Panc1 (cell line): ENCODE measurements around the gene TRIP4. TPM values are rescaled to one million over a fixed set of nuclear protein-coding genes. Genes with fewer than 3 reads are reported as not detected.

Source experiments
- ATAC-seq: fragments of 200-7000 bp; cut with Tn5 transposase; 2 replicates; pipeline ENCODE4 v1.9.1; 2020; ENCODE audit warnings: mild to moderate bottlenecking, moderate library complexity
- BruUV-seq: library from RNA; stranded (reverse); fragments of 400-500 nt; replicated peaks from 2 replicates; lab custom pipeline; 2021; lab: Mats Ljungman, UMichigan
- CTCF ChIA-PET: fragments of 300-600 bp; sonication (Branson Sonifier 250); formaldehyde crosslinking; loops from one replicate; lab custom pipeline; 2022; ENCODE audit warnings: antibody characterized with exemption; lab: Charles Lee
- POLR2A ChIA-PET: fragments of 300-600 bp; sonication (Branson Sonifier 250); formaldehyde crosslinking; loops from one replicate; lab custom pipeline; 2022; ENCODE audit warnings: antibody characterized with exemption; lab: Charles Lee
- DNase-seq: peaks from one replicate; pipeline ENCODE4 v3.0.0-alpha.2; 2010; ENCODE audit warnings: low read depth, low spot score
- H3K27ac ChIP-seq: 2 replicates; pipeline ENCODE4 v1.5.1; 2011; ENCODE audit warnings: mild to moderate bottlenecking, low read length, inconsistent platforms
- H3K27me3 ChIP-seq: fragments of 200-500 bp; sonication (Bioruptor generic); 2 replicates; pipeline ENCODE4 v1.6.0; 2014; ENCODE audit warnings: low read length, inconsistent platforms; ENCODE audit not compliant: control insufficient read depth, insufficient read depth
- H3K36me3 ChIP-seq: fragments of 200-500 bp; sonication (Bioruptor generic); 2 replicates; pipeline ENCODE4 v1.5.1; 2014; ENCODE audit warnings: inconsistent platforms, mild to moderate bottlenecking, low read length, moderate library complexity; ENCODE audit not compliant: control insufficient read depth, insufficient read depth
- H3K4me1 ChIP-seq: 2 replicates; pipeline ENCODE4 v1.5.1; 2011; ENCODE audit warnings: inconsistent platforms, mild to moderate bottlenecking, low read length, moderate library complexity; ENCODE audit not compliant: control insufficient read depth, insufficient read depth
- H3K4me3 ChIP-seq, 2 experiments: 2 replicates each; pipeline ENCODE4 v1.5.1; 2011 to 2012; ENCODE audit warnings: low read depth in 2 of 2, low read length in 2 of 2, mild to moderate bottlenecking in 2 of 2, inconsistent platforms in 1 of 2, moderate library complexity in 1 of 2
- H3K9me3 ChIP-seq: fragments of 200-500 bp; sonication (Bioruptor generic); 2 replicates; pipeline ENCODE4 v1.5.1; 2014; ENCODE audit warnings: low read depth, mild to moderate bottlenecking, inconsistent platforms, low read length, moderate library complexity; ENCODE audit not compliant: control insufficient read depth, insufficient read depth
- POLR2AphosphoS5 ChIP-seq: IDR thresholded peaks from 2 replicates; pipeline ENCODE4 v1.6.1; 2012; ENCODE audit warnings: mild to moderate bottlenecking, low read depth, low read length, moderate library complexity
- REST ChIP-seq, 2 experiments: IDR thresholded peaks; 2 replicates each; pipeline ENCODE4 v1.6.1; 2011 to 2012; ENCODE audit warnings: low read depth in 2 of 2, control low read depth in 1 of 2, low read length in 1 of 2, mild to moderate bottlenecking in 1 of 2, moderate library complexity in 1 of 2; ENCODE audit not compliant: insufficient read depth in 1 of 2
- SIN3A ChIP-seq: IDR thresholded peaks from 2 replicates; pipeline ENCODE4 v1.6.1; 2012; ENCODE audit warnings: low read depth, mild to moderate bottlenecking, low read length, moderate library complexity, borderline replicate concordance; ENCODE audit not compliant: insufficient read depth
- TCF7L2 ChIP-seq: IDR thresholded peaks from 2 replicates; pipeline ENCODE4 v1.6.1; 2011; ENCODE audit warnings: mild to moderate bottlenecking, low read depth, low read length, inconsistent platforms
- in situ Hi-C: cut with HindIII; loops from 2 replicates; pipeline ENCODE4 v1.10.0; 2016; ENCODE audit warnings: low sequenced_read_pairs, low pct_unique_long_range_greater_than_20kb
- intact Hi-C: fragments of 100-400 bp; cut with micrococcal nuclease; formaldehyde crosslinking; loops from one replicate; pipeline ENCODE4 v1.10.0; 2022; ENCODE audit not compliant: unreplicated experiment
- total RNA-seq: library from RNA; stranded (reverse); gene quantifications from one replicate; pipeline ENCODE4 v1.2.1, GENCODE V29; 2021; ENCODE audit not compliant: unreplicated experiment
- TF ChIP-seq, protein P1 (sequence below): fragments of 450-650 bp; IDR thresholded peaks from 2 replicates; pipeline ENCODE4 v1.5.1; 2017; ENCODE audit warnings: mild to moderate bottlenecking

The TRIP4 gene
- total RNA-seq, 1 experiment from 2014 or later, result 42.8 TPM

GRCh38 chr15:64455961-64456371 is 68.3 kb downstream of the TRIP4 start:
- in situ Hi-C loops, result no loop called here
- H3K9me3 ChIP-seq, result no peaks in the 10 kb centered on the region
- POLR2A ChIA-PET, result no interaction called here

DNA sequence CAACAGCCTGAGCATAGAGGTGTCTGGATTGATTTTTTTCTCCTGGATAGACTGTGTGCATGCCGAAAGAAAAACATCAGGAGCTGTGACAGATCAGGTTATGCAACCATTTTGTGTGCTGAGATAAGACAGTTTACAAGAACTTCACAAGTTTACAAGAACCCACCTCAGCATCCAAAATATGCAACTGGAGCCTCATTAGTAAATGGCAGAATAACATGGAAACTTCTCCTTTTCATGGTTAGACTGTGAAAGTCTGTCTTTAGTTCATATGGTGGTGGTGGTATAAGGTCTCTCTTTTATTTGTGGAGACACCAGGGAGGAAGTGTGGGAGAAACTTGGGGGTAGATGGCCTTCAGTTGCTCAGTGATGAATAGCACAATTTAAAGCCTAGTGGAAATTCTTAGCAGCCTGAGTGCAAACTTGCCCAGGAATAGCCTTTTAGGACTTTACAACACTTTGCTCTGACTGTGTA is 69.0 kb downstream of the TRIP4 start:
- POLR2A ChIA-PET, result no interaction called here
- no peaks in the 10 kb centered on the region for H3K9me3 ChIP-seq
- DNase-seq (no peak), ATAC-seq (no peak)
- TF ChIP-seq POLR2AphosphoS5 (no peak), TCF7L2 (no peak), REST (IDR thresholded peaks at IDR 0.05; ENCODE audit: insufficient read depth in 1 of 2, low read depth in 2 of 2, low read length in 1 of 2) (no peak), SIN3A (no peak)
- TF ChIP-seq, protein P1, sequence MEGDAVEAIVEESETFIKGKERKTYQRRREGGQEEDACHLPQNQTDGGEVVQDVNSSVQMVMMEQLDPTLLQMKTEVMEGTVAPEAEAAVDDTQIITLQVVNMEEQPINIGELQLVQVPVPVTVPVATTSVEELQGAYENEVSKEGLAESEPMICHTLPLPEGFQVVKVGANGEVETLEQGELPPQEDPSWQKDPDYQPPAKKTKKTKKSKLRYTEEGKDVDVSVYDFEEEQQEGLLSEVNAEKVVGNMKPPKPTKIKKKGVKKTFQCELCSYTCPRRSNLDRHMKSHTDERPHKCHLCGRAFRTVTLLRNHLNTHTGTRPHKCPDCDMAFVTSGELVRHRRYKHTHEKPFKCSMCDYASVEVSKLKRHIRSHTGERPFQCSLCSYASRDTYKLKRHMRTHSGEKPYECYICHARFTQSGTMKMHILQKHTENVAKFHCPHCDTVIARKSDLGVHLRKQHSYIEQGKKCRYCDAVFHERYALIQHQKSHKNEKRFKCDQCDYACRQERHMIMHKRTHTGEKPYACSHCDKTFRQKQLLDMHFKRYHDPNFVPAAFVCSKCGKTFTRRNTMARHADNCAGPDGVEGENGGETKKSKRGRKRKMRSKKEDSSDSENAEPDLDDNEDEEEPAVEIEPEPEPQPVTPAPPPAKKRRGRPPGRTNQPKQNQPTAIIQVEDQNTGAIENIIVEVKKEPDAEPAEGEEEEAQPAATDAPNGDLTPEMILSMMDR, result no peak
- in situ Hi-C loops (no loop called here), intact Hi-C loops (loop anchor here (10.0 kb wide), 1 partner anchor 228 kb away; no protein-coding TSS in a partner anchor)
- no peaks in the 10 kb centered on the region for H3K27me3 ChIP-seq
- peaks cover 15% of the 10 kb centered on the region for H3K4me1 ChIP-seq
- no peak overlapping the region for H3K27ac ChIP-seq
- CTCF ChIA-PET, result no interaction called here
- no peak overlapping the region for H3K4me3 ChIP-seq
- H3K36me3 ChIP-seq, result no peaks in the 10 kb centered on the region; the same call in 1 of the 2 replicates
- BruUV-seq, result no TSS peak

More at GRCh38 chr15:64455961-64456371, 68.3 kb downstream of the TRIP4 start:
- intact Hi-C loops, result loop anchor here (10.0 kb wide), 1 partner anchor 229 kb away; no protein-coding TSS in a partner anchor
- no peaks in the 10 kb centered on the region for H3K36me3 ChIP-seq
- TF ChIP-seq, protein P1, result no peak
- TF ChIP-seq SIN3A (no peak), REST (IDR thresholded peaks at IDR 0.05; ENCODE audit: insufficient read depth in 1 of 2, low read depth in 2 of 2, low read length in 1 of 2) (no peak), POLR2AphosphoS5 (no peak), TCF7L2 (no peak)
- no peak overlapping the region for H3K4me3 ChIP-seq
- no peak overlapping the region for H3K27ac ChIP-seq
- no peaks in the 10 kb centered on the region for H3K27me3 ChIP-seq
- no TSS peak for BruUV-seq
- CTCF ChIA-PET, result no interaction called here
- DNase-seq (no peak), ATAC-seq (no peak)
- H3K4me1 ChIP-seq, result peaks cover 11% of the 10 kb centered on the region
